HEK293 (cell line): Measurements from ENCODE around the gene HHIPL1.

Experiments
- EGR2 ChIP-seq: fragments of 450-650 bp; formaldehyde crosslinking; IDR thresholded peaks from 2 replicates; pipeline ENCODE4 v1.5.1; 2016; ENCODE audit warnings: low read depth, missing biosample characterization, missing genetic modification characterization
- GLIS2 ChIP-seq: fragments of 450-650 bp; formaldehyde crosslinking; IDR thresholded peaks from 2 replicates; pipeline ENCODE4 v1.5.1; 2016; ENCODE audit warnings: missing biosample characterization, missing genetic modification characterization
- HOXD13 ChIP-seq: sonication (generic); formaldehyde crosslinking; IDR thresholded peaks from 2 replicates; pipeline ENCODE4 v1.8.0; 2022; ENCODE audit warnings: missing genetic modification reagents, borderline replicate concordance
- MEIS1 ChIP-seq: sonication (generic); formaldehyde crosslinking; IDR thresholded peaks from 2 replicates; pipeline ENCODE4 v1.8.1; 2022; ENCODE audit warnings: missing genetic modification reagents, mild to moderate bottlenecking, borderline replicate concordance
- SALL2 ChIP-seq: fragments of 450-650 bp; formaldehyde crosslinking; IDR thresholded peaks from 2 replicates; pipeline ENCODE4 v1.5.0; 2017; ENCODE audit warnings: missing biosample characterization, mild to moderate bottlenecking, missing genetic modification characterization, borderline replicate concordance
- SCRT2 ChIP-seq: fragments of 450-650 bp; formaldehyde crosslinking; IDR thresholded peaks from 2 replicates; pipeline ENCODE4 v1.5.1; 2016; ENCODE audit warnings: missing biosample characterization, missing genetic modification characterization
- ZBTB17 ChIP-seq: fragments of 450-650 bp; formaldehyde crosslinking; IDR thresholded peaks from 2 replicates; pipeline ENCODE4 v1.5.1; 2016; ENCODE audit warnings: missing biosample characterization, missing genetic modification characterization
- ZNF157 ChIP-seq: fragments of 450-650 bp; formaldehyde crosslinking; IDR thresholded peaks from 2 replicates; pipeline ENCODE4 v1.5.1; 2016; ENCODE audit warnings: missing biosample characterization, missing genetic modification characterization
- ZNF211 ChIP-seq: fragments of 450-650 bp; formaldehyde crosslinking; IDR thresholded peaks from 2 replicates; pipeline ENCODE4 v1.5.1; 2016; ENCODE audit warnings: low read depth, missing biosample characterization, missing genetic modification characterization
- ZNF423 ChIP-seq: fragments of 450-650 bp; formaldehyde crosslinking; IDR thresholded peaks from 2 replicates; pipeline ENCODE4 v1.5.1; 2016; ENCODE audit warnings: missing biosample characterization, missing genetic modification characterization
- ZNF426 ChIP-seq: fragments of 450-650 bp; formaldehyde crosslinking; IDR thresholded peaks from 2 replicates; pipeline ENCODE4 v1.5.1; 2017; ENCODE audit warnings: missing biosample characterization, missing genetic modification characterization, mild to moderate bottlenecking, inconsistent platforms, moderate library complexity
- ZNF529 ChIP-seq: fragments of 450-650 bp; formaldehyde crosslinking; IDR thresholded peaks from 2 replicates; pipeline ENCODE4 v1.5.1; 2017; ENCODE audit warnings: missing genetic modification characterization, missing biosample characterization; ENCODE audit not compliant: insufficient replicate concordance
- ZNF549 ChIP-seq: fragments of 450-650 bp; IDR thresholded peaks from 2 replicates; pipeline ENCODE4 v1.5.1; 2018; ENCODE audit warnings: missing biosample characterization, missing genetic modification characterization, mild to moderate bottlenecking, inconsistent platforms, moderate library complexity
- ZNF561 ChIP-seq: fragments of 450-650 bp; IDR thresholded peaks from 2 replicates; pipeline ENCODE4 v1.5.1; 2018; ENCODE audit warnings: missing biosample characterization, missing genetic modification characterization, borderline replicate concordance
- ZNF623 ChIP-seq: fragments of 450-650 bp; formaldehyde crosslinking; IDR thresholded peaks from 2 replicates; pipeline ENCODE4 v1.5.1; 2016; ENCODE audit warnings: missing biosample characterization, missing genetic modification characterization
- ZNF658 ChIP-seq: fragments of 450-650 bp; formaldehyde crosslinking; IDR thresholded peaks from 2 replicates; pipeline ENCODE4; 2016; ENCODE audit warnings: missing biosample characterization, missing genetic modification characterization
- ZNF707 ChIP-seq: fragments of 450-650 bp; formaldehyde crosslinking; IDR thresholded peaks from 2 replicates; pipeline ENCODE4 v1.5.1; 2016; ENCODE audit warnings: missing biosample characterization, missing genetic modification characterization
- ZNF792 ChIP-seq: fragments of 450-650 bp; formaldehyde crosslinking; IDR thresholded peaks from 2 replicates; pipeline ENCODE4 v1.5.1; 2016; ENCODE audit warnings: missing biosample characterization, missing genetic modification characterization
- TF ChIP-seq, protein P1 (sequence below): fragments of 450-650 bp; formaldehyde crosslinking; IDR thresholded peaks from 2 replicates; pipeline ENCODE4 v1.5.1; 2016; ENCODE audit warnings: missing biosample characterization, missing genetic modification characterization
- TF ChIP-seq, protein P2 (sequence below): fragments of 450-650 bp; formaldehyde crosslinking; IDR thresholded peaks from 2 replicates; pipeline ENCODE4 v1.5.1; 2016; ENCODE audit warnings: missing biosample characterization, missing genetic modification characterization
- TF ChIP-seq, protein P3 (sequence below): fragments of 450-650 bp; formaldehyde crosslinking; IDR thresholded peaks from 2 replicates; pipeline ENCODE4 v1.5.1; 2017; ENCODE audit warnings: missing biosample characterization, missing genetic modification characterization
- TF ChIP-seq, protein P4 (sequence below): fragments of 450-650 bp; formaldehyde crosslinking; IDR thresholded peaks from 2 replicates; pipeline ENCODE4 v1.5.1; 2016; ENCODE audit warnings: missing biosample characterization, missing genetic modification characterization
- TF ChIP-seq, protein P5 (sequence below): fragments of 450-650 bp; formaldehyde crosslinking; IDR thresholded peaks from 2 replicates; pipeline ENCODE4 v1.5.1; 2016; ENCODE audit warnings: missing biosample characterization, missing genetic modification characterization, borderline replicate concordance

Gene HHIPL1

DNA sequence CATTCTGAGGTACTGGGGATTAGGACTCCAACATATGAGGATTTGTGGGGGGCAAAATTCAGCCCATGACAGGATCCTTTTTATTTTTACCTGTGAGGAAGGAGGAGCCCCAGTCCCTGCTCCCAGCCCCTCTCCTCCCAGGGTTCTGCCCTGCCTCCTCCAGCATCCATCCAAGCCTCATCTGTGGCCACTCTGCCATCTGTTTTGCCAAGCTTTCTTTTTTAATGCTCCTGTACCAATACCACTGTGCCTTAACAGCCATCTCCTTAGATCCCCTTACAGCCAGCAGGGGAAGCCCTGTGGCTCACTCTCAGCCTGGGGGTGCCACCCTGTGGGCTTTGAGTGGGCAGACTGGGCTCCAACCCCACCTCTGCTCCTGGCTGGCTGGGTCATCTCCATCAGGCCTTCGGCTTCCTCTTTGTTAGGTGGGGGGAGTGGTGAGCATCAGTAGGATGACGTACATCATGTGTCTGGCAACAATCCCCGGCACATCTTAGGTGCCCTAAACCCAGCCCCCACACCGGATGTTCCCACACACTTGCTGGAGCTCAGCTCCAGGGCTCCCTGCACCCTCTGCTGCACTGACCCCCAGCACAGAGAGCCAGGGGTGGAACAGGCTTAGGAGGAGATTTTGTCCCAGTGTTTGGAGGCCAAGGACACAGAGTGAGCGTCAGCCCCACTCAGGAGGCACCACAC is 79.4 kb downstream of the HHIPL1 start (continued):
- TF ChIP-seq MEIS1 (CRISPR knock-in tag) (no peak), ZNF707 (tag by site-specific recombination) (no peak), ZNF157 (tag by site-specific recombination) (no peak), EGR2 (tag by site-specific recombination) (peak; percentile 89), ZBTB17 (tag by site-specific recombination) (no peak), HOXD13 (CRISPR knock-in tag) (no peak), ZNF423 (tag by site-specific recombination) (no peak), ZNF426 (tag by site-specific recombination) (no peak), ZNF211 (tag by site-specific recombination) (no peak), ZNF623 (tag by site-specific recombination) (no peak), ZNF792 (no peak), ZNF529 (tag by site-specific recombination) (no peak), SALL2 (no peak), SCRT2 (tag by site-specific recombination) (no peak), ZNF658 (tag by site-specific recombination) (no peak), ZNF549 (tag by site-specific recombination) (no peak), ZNF561 (tag by site-specific recombination) (no peak), GLIS2 (tag by site-specific recombination) (0 out of 2 replicates have a peak, but pooled peaks have one; percentile 30)
- TF ChIP-seq, protein P1, sequence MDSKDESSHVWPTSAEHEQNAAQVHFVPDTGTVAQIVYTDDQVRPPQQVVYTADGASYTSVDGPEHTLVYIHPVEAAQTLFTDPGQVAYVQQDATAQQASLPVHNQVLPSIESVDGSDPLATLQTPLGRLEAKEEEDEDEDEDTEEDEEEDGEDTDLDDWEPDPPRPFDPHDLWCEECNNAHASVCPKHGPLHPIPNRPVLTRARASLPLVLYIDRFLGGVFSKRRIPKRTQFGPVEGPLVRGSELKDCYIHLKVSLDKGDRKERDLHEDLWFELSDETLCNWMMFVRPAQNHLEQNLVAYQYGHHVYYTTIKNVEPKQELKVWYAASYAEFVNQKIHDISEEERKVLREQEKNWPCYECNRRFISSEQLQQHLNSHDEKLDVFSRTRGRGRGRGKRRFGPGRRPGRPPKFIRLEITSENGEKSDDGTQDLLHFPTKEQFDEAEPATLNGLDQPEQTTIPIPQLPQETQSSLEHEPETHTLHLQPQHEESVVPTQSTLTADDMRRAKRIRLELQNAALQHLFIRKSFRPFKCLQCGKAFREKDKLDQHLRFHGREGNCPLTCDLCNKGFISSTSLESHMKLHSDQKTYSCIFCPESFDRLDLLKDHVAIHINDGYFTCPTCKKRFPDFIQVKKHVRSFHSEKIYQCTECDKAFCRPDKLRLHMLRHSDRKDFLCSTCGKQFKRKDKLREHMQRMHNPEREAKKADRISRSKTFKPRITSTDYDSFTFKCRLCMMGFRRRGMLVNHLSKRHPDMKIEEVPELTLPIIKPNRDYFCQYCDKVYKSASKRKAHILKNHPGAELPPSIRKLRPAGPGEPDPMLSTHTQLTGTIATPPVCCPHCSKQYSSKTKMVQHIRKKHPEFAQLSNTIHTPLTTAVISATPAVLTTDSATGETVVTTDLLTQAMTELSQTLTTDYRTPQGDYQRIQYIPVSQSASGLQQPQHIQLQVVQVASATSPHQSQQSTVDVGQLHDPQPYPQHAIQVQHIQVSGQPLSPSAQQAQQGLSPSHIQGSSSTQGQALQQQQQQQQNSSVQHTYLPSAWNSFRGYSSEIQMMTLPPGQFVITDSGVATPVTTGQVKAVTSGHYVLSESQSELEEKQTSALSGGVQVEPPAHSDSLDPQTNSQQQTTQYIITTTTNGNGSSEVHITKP (tag by site-specific recombination): no peak
- TF ChIP-seq, protein P2, sequence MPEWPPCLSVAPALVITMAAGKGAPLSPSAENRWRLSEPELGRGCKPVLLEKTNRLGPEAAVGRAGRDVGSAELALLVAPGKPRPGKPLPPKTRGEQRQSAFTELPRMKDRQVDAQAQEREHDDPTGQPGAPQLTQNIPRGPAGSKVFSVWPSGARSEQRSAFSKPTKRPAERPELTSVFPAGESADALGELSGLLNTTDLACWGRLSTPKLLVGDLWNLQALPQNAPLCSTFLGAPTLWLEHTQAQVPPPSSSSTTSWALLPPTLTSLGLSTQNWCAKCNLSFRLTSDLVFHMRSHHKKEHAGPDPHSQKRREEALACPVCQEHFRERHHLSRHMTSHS (tag by site-specific recombination): no peak
- TF ChIP-seq, protein P3, sequence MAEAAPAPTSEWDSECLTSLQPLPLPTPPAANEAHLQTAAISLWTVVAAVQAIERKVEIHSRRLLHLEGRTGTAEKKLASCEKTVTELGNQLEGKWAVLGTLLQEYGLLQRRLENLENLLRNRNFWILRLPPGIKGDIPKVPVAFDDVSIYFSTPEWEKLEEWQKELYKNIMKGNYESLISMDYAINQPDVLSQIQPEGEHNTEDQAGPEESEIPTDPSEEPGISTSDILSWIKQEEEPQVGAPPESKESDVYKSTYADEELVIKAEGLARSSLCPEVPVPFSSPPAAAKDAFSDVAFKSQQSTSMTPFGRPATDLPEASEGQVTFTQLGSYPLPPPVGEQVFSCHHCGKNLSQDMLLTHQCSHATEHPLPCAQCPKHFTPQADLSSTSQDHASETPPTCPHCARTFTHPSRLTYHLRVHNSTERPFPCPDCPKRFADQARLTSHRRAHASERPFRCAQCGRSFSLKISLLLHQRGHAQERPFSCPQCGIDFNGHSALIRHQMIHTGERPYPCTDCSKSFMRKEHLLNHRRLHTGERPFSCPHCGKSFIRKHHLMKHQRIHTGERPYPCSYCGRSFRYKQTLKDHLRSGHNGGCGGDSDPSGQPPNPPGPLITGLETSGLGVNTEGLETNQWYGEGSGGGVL (tag by site-specific recombination): 0 out of 2 replicates have a peak, but pooled peaks have one; percentile 14
- TF ChIP-seq, protein P4, sequence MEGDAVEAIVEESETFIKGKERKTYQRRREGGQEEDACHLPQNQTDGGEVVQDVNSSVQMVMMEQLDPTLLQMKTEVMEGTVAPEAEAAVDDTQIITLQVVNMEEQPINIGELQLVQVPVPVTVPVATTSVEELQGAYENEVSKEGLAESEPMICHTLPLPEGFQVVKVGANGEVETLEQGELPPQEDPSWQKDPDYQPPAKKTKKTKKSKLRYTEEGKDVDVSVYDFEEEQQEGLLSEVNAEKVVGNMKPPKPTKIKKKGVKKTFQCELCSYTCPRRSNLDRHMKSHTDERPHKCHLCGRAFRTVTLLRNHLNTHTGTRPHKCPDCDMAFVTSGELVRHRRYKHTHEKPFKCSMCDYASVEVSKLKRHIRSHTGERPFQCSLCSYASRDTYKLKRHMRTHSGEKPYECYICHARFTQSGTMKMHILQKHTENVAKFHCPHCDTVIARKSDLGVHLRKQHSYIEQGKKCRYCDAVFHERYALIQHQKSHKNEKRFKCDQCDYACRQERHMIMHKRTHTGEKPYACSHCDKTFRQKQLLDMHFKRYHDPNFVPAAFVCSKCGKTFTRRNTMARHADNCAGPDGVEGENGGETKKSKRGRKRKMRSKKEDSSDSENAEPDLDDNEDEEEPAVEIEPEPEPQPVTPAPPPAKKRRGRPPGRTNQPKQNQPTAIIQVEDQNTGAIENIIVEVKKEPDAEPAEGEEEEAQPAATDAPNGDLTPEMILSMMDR (tag by site-specific recombination): peak; percentile 35; the same call in 1 of the 2 replicates
- TF ChIP-seq, protein P5, sequence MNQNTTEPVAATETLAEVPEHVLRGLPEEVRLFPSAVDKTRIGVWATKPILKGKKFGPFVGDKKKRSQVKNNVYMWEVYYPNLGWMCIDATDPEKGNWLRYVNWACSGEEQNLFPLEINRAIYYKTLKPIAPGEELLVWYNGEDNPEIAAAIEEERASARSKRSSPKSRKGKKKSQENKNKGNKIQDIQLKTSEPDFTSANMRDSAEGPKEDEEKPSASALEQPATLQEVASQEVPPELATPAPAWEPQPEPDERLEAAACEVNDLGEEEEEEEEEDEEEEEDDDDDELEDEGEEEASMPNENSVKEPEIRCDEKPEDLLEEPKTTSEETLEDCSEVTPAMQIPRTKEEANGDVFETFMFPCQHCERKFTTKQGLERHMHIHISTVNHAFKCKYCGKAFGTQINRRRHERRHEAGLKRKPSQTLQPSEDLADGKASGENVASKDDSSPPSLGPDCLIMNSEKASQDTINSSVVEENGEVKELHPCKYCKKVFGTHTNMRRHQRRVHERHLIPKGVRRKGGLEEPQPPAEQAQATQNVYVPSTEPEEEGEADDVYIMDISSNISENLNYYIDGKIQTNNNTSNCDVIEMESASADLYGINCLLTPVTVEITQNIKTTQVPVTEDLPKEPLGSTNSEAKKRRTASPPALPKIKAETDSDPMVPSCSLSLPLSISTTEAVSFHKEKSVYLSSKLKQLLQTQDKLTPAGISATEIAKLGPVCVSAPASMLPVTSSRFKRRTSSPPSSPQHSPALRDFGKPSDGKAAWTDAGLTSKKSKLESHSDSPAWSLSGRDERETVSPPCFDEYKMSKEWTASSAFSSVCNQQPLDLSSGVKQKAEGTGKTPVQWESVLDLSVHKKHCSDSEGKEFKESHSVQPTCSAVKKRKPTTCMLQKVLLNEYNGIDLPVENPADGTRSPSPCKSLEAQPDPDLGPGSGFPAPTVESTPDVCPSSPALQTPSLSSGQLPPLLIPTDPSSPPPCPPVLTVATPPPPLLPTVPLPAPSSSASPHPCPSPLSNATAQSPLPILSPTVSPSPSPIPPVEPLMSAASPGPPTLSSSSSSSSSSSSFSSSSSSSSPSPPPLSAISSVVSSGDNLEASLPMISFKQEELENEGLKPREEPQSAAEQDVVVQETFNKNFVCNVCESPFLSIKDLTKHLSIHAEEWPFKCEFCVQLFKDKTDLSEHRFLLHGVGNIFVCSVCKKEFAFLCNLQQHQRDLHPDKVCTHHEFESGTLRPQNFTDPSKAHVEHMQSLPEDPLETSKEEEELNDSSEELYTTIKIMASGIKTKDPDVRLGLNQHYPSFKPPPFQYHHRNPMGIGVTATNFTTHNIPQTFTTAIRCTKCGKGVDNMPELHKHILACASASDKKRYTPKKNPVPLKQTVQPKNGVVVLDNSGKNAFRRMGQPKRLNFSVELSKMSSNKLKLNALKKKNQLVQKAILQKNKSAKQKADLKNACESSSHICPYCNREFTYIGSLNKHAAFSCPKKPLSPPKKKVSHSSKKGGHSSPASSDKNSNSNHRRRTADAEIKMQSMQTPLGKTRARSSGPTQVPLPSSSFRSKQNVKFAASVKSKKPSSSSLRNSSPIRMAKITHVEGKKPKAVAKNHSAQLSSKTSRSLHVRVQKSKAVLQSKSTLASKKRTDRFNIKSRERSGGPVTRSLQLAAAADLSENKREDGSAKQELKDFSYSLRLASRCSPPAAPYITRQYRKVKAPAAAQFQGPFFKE (tag by site-specific recombination): no peak
